Transverse colon (tissue), 4 donors: ENCODE results near the gene OR10H5.

Experiments
- CTCF ChIP-seq, 5 experiments: fragments of 200-600 bp in 3 of 5; fragments of 450-650 bp in 2 of 5; sonication (generic) in 3 of 5; IDR thresholded peaks; 1 replicate in 2 of 5; 2 replicates in 3 of 5; pipeline ENCODE4 v1.5.1; 2016 to 2017; ENCODE audit warnings: antibody characterized with exemption in 5 of 5, inconsistent platforms in 3 of 5, mild to moderate bottlenecking in 2 of 5, moderate library complexity in 1 of 5
- POLR2A ChIP-seq: fragments of 450-650 bp; IDR thresholded peaks from one replicate; pipeline ENCODE4 v1.6.1; 2016; ENCODE audit warnings: antibody characterized with exemption, mild to moderate bottlenecking, moderate library complexity
- POLR2AphosphoS5 ChIP-seq, 3 donors: sonication (generic); formaldehyde crosslinking; IDR thresholded peaks; one replicate each; pipeline ENCODE4 v1.6.1; 2016; ENCODE audit warnings: antibody characterized with exemption in 3 of 3

- TF ChIP-seq CTCF (IDR thresholded peaks at IDR 0.05) (peak; percentile 32 to 54 (median 44)), POLR2A (no peak), POLR2AphosphoS5 (IDR thresholded peaks at IDR 0.05) (no peak)
These were observed 27.4 kb upstream of the OR10H5 start for GRCh38 chr19:15759962-15760565.
